ENCODE measurements around the gene GRIK5.

GRIK5 gene

DNA sequence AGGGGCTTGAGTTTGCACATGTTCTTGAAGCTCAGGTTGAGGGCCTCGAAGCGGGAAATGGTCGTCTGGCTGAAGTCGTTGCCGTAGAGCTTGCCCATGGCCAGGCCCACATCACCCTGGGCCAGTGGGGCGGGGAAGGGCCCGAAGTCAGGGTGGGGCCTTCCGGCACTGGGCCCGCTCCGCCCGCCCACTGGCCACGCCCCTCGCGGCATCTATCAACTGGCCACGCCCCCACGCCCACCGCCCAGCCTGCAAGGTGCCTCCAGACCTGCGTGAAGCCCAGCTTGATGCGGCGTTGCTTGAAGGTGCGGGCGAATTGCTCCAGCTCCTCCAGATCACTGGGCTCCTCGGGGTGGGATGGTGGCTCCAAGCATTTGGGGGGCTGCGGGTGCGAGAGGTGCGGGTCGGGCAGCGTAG, 25.8 kb upstream of the GRIK5 start:
- DNase-seq (ENCODE audit: low read depth): no peak

DNA sequence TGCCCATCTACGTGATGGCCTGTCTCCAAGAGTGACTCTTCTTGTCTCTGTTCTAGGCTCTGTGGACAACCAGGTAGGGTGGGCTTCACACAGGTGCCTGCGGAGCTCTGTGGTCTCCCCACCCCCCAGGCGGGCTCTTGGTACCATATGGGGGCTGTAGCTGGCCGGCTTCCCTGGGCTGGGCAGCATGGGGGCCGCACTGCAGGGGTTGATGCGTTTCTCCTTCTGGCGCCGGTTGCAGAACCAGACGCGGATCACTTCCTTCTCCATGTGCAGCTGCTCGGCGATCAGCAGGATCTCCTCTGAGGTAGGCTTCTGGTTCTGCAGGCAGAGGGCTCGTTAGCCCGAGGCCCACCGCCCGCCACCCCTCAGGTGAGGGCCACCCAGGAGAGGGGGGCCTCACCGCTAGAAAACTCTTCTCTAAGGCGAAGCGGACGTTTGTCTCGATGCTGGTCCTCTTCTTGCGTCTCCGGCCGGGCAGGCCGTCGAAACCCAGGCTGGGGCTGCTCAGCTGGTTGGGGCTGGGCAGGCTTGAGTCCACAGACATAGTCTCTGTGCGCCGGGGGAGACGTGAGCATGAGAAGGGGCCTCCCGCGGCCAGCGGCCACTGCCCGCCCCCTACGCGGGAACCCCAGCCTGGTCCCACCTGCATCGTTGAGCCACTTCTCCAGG, 25.3 kb upstream of the GRIK5 start:
- DNase-seq (ENCODE audit: low read depth): no peak

DNA sequence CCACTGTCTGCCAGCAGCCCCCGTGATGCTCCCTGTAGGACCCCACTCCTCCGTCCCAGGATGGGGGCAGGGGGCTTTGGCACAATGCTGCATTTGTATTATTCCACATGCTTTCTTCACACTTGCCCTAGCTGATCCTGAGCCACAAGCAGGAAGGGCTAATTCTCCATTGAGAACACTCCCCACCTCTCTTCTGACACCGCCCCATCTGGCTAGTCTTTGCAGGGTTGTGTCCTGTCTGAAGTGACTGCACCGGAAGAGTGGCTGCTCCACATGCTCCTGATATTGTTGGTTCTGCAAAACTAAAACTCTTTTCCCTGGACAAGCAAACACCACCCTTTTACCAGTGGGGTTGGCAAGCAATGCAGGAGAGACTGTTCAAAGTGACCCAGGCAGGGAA, 23.9 kb upstream of the GRIK5 start:
- DNase-seq (ENCODE audit: low read depth): no peak

DNA sequence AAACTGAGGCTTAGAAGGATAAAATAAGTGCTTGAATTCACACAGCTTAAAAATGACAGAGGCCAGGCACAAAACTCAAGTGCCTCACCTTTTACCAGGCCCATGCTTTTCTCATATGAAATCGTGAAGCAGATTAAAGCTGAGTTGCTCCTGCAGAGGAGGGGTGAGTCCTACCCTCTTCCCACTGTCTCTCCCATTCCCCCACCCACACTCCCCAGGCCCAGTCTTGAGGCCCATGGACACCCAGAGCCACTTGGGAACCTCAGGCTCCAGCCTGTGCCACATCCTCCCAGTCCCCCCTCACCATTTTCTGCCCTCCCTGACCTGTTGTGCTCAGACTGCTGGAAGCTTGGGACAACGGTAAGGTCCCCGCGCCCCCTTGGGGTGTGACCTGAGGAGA, 23.5 kb upstream of the GRIK5 start:
- no peak for DNase-seq (ENCODE audit: low read depth)

DNA sequence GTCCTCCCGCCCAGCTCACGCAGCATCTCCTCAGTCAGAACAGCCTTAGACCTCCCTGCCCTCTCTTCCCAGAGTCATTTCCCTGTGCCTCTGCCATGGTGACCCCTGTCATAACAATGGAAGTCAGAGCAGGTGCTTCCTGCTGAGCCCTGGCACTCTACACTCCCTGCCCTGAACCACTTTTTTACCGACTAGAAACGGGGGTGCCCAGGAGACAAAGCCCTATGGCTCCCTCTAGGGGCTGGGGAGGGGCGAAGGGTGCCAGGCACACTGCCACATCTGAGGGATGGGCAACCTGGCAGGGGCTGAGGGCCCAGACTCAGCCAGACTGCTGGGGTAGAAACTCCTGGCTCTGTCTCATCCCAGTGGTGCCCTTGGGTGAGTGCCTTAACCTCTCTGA, 22.3 kb upstream of the GRIK5 start:
- DNase-seq (ENCODE audit: low read depth): no peak

DNA sequence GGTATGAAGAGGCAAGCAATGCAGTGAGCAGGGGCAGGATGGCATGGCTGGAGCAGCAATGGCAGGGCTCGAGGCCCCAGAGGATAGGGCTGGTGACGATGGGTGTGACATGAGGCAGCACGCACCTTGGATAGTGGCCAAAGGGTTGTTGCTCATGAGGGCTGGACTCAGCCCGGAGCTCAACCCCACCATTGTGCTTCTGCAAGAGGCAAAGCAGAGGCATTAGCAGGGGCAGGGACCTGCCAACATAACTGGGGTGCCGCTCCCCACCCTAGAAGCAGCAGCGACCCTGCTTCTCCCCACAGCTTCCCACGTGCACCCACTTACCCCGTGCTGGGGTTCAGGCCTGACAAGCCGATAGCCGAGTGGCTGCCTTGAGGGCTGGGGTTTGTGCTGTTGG, 21.7 kb upstream of the GRIK5 start:
- DNase-seq (ENCODE audit: low read depth): no peak

DNA sequence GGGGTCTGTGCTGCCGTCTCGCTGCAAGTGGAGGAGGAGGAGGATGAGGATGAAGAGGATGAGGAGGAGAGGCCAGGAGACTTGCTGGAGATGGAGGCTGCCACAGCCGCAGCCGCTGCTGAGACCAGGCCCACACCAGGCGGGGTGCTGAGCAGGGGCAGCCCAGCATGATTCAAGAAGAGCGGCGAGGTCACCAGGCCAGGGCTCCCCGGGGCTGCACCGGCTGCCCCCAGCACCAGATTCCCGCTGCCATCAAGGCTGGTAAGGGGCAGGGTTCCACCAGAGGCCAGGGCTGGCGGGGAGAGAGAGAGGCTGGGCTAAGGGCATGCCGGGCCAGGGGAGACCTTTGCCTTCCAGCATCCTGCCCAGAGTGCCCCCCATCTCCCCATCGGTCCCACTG, 21.3 kb upstream of the GRIK5 start:
- DNase-seq (ENCODE audit: low read depth): no peak

DNA sequence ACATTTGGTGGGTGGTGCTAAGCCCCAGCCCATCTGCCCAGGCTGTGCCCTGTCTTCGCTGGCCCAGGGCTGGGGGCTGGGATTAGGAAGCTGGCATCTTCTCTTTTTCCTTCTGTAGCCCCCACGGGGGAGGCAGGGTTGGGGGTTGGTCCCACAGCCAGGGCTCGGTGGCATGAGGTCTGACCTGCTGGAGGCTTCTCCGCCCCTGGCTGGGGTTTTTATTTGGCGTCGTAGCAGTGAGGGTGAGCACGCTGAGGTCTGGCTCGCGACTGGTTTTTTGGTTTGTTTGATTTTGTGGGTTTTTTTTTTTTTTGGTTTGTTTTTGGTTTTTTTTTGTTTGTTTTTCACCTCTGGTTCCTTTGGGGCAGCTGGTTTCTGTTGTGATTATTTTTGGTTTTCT, 20.7 kb upstream of the GRIK5 start:
- DNase-seq (ENCODE audit: low read depth): no peak

DNA sequence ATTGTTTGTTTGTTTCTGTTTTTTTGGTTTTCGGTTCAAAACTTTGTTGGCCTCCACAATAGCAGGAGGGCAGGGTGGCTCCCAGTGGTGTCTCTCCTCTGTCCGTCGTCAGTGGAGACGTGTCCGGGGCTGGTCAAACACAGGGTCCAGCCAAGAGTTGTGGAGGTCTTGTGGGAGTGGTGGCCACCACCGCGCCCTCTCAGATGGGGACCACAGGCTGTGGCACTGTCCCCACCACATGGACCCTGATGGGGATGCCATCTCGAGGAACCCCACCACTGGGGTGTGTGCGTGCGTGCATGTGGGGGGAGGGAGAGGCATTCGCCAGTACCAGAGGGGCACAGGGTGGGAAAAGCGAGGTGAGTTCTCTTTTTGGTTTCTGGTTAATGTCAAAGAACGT, 19.8 kb upstream of the GRIK5 start:
- no peak for DNase-seq (ENCODE audit: low read depth)

DNA sequence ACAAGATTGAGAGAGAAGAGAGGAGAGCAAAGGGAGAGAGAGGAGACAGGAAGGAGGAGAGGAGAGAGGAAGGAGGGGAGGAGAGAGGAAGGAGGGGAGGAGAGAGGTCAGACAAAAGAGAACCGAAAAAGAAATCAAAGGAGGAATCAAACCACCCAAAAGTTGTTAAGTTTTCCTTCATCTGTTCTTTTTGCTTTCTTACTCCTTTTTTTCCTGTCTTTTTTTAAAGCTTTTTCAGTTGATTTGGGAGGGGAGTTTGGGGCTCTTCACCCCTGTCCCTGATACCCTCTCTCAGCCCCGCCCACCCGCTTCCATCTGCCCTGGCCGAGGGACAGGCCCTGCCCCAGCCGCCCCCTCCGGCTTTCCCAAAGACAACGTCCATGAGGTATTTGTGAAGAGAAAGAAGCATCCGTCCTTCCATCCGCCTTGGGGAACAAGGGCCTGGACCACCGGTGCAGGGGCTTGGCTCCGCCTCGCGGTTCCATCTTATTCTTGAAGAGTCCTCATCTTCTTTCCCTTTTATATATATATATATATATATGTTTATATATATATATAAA, 19.3 kb upstream of the GRIK5 start:
- DNase-seq (ENCODE audit: low read depth): no peak

DNA sequence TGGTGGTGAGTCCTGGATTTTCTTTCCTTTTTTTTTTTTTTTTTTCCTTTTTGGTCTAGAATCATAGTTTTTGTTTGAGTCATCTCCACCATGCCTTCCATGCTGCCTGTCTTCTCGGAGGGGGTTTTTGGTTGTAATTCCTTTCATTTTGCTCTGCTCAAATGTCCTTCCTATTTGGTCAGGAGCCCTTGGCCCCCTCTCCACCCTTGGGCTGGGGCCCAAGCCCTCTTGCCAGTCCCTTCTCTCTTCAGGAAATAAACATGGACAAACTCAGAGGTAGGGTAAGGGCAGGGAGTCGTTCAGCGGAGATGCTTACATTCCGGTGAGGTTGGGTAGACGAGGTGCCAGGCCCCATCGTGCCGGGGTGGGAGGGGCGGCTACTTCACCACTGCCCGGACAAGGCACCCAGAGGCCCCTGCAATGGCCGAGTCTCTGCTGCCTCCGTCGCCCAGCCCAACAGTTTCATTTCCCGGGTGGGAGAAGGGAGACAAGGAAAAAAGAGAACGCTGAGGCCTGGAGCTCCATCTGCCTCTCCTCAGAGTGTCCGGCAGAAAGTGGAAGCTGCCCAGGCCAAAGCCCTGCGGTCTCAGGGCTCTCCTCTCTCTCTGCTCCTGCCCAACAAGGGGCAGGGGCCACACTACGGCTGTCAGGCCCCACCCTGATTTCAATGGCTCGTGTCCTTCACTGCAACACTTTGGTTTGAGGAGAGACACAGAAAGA, 18.6 kb upstream of the GRIK5 start:
- no peak for DNase-seq (ENCODE audit: low read depth)

DNA sequence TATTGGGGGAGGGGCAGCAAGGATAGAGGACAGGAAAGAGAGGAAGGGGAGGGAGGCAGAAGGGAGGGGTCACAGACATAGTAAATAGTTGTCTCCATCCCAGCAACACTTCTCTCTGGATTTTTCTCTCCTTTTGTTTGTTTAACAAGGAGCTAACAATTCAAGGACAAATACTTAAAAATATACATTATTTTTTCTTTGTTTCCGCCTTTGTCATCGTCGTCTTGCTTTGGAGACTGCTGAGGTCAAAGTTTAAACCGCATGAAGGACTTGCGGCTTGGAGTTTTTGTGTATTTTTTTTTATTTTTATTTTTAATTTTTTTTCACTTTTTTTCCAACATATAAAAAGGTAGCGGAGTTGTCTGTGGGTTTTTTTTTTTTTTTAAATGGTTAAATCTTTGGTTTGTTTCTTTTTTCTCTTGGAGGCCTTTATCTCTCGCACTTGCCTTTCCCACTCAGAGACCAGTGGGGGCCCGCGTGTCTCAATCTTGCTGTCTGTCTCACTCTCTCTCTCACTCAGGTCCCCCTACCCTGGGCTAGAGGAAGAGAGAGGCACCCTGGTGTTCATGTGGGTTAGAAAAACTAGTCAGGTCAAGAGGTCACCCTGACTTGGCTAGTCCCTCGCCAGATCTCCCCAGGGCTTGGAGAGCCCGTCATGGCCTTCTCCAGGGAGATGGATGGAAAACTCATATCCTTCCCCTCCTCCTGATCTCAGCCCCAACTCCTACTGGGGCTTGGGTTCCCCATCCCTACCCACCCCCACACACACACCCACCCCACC, 17.0 kb upstream of the GRIK5 start:
- no peak for DNase-seq (ENCODE audit: low read depth)

DNA sequence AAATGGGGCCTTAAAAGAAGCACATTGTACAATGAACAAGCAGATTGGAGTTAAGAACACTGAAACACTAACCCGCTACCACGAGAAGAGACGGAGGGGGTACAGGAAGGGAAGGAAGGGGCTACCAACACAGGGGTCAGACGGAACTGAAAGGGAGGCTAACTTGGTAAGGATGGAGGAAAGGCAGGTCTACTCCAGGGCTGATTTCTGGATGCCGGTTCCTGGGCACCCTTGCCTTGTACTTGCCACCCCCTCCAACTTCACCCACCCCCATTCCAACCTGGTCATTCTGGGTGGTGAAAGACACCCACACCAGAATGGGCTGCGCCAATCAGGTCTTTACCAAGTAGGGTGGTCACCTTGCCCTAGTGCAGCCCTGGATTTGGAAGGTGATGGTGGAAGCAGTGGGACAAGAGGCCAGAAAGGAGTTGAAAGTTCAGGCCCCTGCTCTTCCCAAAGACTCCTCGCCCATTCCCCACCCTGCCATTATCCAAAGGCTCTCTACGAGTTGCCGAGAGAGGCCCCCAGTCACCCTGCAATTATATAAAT, 16.3 kb upstream of the GRIK5 start:
- DNase-seq (ENCODE audit: low read depth): no peak

DNA sequence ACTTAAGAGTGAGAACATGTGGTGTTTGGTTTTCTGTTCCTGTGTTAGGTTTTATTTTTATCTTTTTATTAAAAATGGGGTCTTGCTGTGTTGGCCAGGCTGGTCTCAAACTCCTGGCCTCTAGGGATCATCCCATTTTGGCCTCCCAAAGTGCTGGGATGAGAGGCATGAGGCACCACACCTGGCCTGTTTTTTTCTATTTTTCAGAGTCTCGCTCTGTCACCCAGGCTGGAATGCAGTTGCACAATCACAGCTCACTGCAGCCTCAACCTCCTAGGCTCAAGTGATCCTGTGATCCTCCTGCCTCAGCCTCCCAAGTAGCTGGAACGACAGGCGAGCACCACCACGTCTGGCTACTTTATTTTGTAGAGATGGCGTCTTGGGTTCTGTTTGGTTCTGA, 13.5 kb upstream of the GRIK5 start:
- DNase-seq (ENCODE audit: low read depth): no peak

DNA sequence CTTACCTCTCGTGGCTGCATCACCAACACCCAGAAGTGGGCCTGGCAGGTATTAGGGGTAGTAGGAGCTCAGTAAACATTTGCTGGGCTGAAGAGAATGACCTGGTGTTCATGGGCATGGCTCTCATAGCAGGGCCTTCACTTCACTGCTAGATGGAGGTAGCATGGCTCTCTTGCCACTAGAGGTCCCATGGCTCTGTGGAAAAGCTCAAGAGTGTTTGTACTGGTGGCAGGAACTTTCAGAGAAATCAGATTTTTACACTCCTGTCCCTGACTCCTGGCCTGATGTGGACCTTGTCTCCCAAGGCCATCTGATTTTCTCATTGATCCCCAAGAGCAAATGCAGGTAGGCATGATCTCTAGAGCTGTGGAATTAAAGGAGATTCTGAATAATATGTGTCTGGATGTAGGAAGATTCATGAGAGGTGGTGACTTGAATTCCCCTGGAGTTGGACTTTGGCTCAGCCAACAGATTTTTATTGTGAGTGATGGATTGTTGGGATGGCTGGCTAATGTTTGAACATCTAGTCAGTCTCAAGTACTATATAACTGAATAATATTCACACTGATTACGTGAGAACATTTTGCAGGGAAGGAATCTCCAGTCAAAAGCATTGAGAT, 11.7 kb upstream of the GRIK5 start:
- DNase-seq (ENCODE audit: low read depth): no peak

DNA sequence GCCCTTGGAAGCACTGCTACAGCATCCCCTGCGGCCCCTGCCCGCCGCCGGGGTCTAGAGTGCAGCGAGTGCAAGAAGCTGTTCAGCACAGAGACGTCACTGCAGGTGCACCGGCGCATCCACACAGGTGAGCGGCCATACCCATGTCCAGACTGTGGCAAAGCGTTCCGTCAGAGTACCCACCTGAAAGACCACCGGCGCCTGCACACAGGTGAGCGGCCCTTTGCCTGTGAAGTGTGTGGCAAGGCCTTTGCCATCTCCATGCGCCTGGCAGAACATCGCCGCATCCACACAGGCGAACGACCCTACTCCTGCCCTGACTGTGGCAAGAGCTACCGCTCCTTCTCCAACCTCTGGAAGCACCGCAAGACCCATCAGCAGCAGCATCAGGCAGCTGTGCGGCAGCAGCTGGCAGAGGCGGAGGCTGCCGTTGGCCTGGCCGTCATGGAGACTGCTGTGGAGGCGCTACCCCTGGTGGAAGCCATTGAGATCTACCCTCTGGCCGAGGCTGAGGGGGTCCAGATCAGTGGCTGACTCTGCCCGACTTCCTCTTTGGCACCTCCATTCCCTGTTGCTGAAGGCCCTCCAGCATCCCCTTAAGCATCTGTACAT, 10.9 kb upstream of the GRIK5 start:
- no peak for DNase-seq (ENCODE audit: low read depth)

DNA sequence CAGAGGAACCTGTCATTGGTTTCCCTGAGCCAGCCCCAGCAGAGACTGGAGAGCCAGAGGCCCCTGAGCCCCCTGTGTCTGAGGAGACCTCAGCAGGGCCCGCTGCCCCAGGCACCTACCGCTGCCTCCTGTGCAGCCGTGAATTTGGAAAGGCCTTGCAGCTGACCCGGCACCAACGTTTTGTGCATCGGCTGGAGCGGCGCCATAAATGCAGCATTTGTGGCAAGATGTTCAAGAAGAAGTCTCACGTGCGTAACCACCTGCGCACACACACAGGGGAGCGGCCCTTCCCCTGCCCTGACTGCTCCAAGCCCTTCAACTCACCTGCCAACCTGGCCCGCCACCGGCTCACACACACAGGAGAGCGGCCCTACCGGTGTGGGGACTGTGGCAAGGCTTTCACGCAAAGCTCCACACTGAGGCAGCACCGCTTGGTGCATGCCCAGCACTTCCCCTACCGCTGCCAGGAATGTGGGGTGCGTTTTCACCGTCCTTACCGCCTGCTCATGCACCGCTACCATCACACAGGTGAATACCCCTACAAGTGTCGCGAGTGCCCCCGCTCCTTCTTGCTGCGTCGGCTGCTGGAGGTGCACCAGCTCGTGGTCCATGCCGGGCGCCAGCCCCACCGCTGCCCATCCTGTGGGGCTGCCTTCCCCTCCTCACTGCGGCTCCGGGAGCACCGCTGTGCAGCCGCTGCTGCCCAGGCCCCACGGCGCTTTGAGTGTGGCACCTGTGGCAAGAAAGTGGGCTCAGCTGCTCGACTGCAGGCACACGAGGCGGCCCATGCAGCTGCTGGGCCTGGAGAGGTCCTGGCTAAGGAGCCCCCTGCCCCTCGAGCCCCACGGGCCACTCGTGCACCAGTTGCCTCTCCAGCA, 10.1 kb upstream of the GRIK5 start:
- DNase-seq (ENCODE audit: low read depth): no peak

DNA sequence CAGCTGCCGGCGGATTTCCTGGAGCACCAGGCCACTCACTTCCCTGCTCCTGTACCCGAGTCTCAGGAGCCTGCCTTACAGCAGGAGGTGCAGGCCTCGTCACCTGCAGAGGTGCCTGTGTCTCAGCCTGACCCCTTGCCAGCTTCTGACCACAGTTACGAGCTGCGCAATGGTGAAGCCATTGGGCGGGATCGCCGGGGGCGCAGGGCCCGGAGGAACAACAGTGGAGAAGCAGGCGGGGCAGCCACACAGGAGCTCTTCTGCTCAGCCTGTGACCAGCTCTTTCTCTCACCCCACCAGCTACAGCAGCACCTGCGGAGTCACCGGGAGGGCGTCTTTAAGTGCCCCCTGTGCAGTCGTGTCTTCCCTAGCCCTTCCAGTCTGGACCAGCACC, 9.3 kb upstream of the GRIK5 start:
- DNase-seq (ENCODE audit: low read depth): no peak

DNA sequence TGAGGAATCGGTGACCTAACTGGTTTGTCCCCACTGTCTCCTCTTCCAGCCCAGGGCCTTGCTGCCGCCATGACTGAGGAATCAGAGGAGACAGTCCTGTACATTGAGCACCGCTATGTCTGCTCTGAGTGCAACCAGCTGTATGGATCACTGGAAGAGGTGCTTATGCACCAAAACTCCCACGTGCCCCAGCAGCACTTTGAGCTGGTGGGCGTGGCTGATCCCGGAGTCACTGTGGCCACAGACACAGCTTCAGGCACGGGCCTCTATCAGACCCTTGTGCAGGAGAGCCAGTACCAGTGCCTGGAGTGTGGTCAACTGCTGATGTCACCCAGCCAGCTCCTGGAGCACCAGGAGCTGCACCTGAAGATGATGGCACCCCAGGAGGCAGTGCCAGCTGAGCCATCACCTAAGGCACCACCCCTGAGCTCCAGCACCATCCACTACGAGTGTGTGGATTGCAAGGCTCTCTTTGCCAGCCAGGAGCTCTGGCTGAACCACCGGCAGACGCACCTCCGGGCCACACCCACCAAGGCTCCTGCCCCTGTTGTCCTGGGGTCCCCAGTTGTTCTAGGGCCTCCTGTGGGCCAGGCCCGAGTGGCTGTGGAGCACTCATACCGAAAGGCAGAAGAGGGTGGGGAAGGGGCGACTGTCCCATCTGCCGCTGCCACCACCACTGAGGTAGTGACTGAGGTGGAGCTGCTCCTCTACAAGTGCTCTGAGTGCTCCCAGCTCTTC, 8.7 kb upstream of the GRIK5 start:
- DNase-seq (ENCODE audit: low read depth): no peak

DNA sequence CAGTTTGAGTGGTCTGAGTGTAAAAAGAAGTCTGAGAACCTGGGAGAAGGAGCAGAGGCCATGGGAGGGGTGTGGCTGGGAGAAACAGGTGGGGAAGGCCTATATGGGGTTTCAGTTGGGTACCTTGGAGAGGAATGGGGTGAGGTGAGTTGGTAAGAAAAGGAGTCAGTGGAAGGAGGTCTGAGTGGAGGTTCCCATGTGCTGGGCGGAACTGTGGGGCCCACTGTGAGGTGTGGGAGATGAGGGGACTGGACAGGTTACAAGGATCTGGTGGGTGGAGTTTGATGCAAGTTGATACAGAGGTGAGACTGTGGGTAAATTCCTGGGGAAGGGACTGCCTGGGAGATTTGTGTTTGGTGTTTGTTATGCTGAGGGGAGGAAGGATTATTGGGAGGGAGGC, 8.1 kb upstream of the GRIK5 start:
- DNase-seq (ENCODE audit: low read depth): no peak

Data from T-helper 22 cell (primary cell).